Superior temporal gyrus (tissue), 1 donor: ENCODE measurements around the gene PLAAT4.
"Not testable (repeated sequence)": the region's sequence is repeated elsewhere in the genome, so short reads cannot be mapped to it uniquely, and the experiment has no call there.

Experiments used
- DNase-seq: peaks from one replicate; pipeline ENCODE4 v3.0.0-alpha.2; 2016; ENCODE audit errors: extremely low spot score

Gene PLAAT4

GRCh38 chr11:63567044-63567840 is 30.6 kb downstream of the PLAAT4 start:
- DNase-seq = no peak

- no peak for DNase-seq
Observed at GRCh38 chr11:63569570-63569969, 33.0 kb downstream of the PLAAT4 start.

- DNase-seq = no peak
Observed at GRCh38 chr11:63572026-63572688, 35.5 kb downstream of the PLAAT4 start.

GRCh38 chr11:63573881-63574855 is 37.6 kb downstream of the PLAAT4 start:
- no peak for DNase-seq

GRCh38 chr11:63574856-63575602 is 38.4 kb downstream of the PLAAT4 start:
- no peak for DNase-seq

- not testable (repeated sequence) for DNase-seq
Observed at GRCh38 chr11:63578882-63579281, 42.3 kb downstream of the PLAAT4 start.

GRCh38 chr11:63581224-63581623 is 44.6 kb downstream of the PLAAT4 start:
- DNase-seq = not testable (repeated sequence)

- DNase-seq = peak; percentile 99
Observed at GRCh38 chr11:63583357-63583677, 46.7 kb downstream of the PLAAT4 start.

GRCh38 chr11:63586451-63587166 is 50.0 kb downstream of the PLAAT4 start:
- no peak for DNase-seq

- DNase-seq = no peak
Observed at GRCh38 chr11:63589000-63589399, 52.4 kb downstream of the PLAAT4 start.

- DNase-seq = no peak
Observed at GRCh38 chr11:63590024-63590788, 53.6 kb downstream of the PLAAT4 start.

- DNase-seq = peak; percentile 78
Observed at GRCh38 chr11:63592975-63593395, 56.4 kb downstream of the PLAAT4 start.

GRCh38 chr11:63595296-63595695 is 58.7 kb downstream of the PLAAT4 start:
- DNase-seq = peak; percentile 56
